Endothelial cell of umbilical vein (primary cell): ENCODE data around the gene RSL24D1. TPM values are rescaled to one million over a fixed set of nuclear protein-coding genes. Genes with fewer than 3 reads are reported as not detected.

Experiments used
- BruUV-seq: library from RNA; stranded (reverse); fragments of 400-500 nt; replicated peaks from 2 replicates; lab custom pipeline; 2021; lab: Mats Ljungman, UMichigan
- CTCF ChIA-PET: fragments of 300-600, 350-600 bp; sonication (Branson Sonifier 250); formaldehyde crosslinking; loops from one replicate; lab custom pipeline; 2021; ENCODE audit warnings: antibody characterized with exemption, inconsistent platforms; lab: Charles Lee
- POLR2A ChIA-PET: fragments of 300-600, 350-600 bp; sonication (Branson Sonifier 250); formaldehyde crosslinking; loops from one replicate; lab custom pipeline; 2021; ENCODE audit warnings: antibody characterized with exemption, inconsistent platforms; lab: Charles Lee
- DNase-seq: peaks from one replicate; pipeline ENCODE4 v3.0.0-alpha.2; 2011; ENCODE audit warnings: low read depth, low spot score
- FAIRE-seq: peaks from 2 replicates; lab custom pipeline; 2011; peaks lifted over from hg19 to GRCh38; lab: Jason Lieb, UNC
- H2AFZ ChIP-seq: 2 replicates; pipeline ENCODE4 v1.6.0; 2012; ENCODE audit warnings: low read depth, low read length, control low read depth, inconsistent platforms
- H3K27ac ChIP-seq: 2 replicates; pipeline ENCODE4 v1.5.1; 2011; ENCODE audit warnings: low read depth, mild to moderate bottlenecking, control low read depth, low read length, moderate library complexity; ENCODE audit not compliant: insufficient read depth
- H3K27me3 ChIP-seq, 2 experiments: 2 replicates each; pipeline versions ENCODE4 v1.6.0 to v1.6.1; 2011; ENCODE audit warnings: low read length in 2 of 2, mixed read lengths in 1 of 2; ENCODE audit not compliant: control insufficient read depth in 2 of 2, insufficient read depth in 2 of 2
- H3K36me3 ChIP-seq, 2 experiments: 2 replicates in 1 of 2; 3 replicates in 1 of 2; pipeline ENCODE4 v1.5.1; 2011; ENCODE audit warnings: low read length in 2 of 2, mild to moderate bottlenecking in 1 of 2, moderate library complexity in 1 of 2; ENCODE audit not compliant: control insufficient read depth in 2 of 2, insufficient read depth in 2 of 2; ENCODE audit errors: extremely low read depth in 1 of 2
- H3K4me1 ChIP-seq: 3 replicates; pipeline ENCODE4 v1.5.1; 2011; ENCODE audit warnings: mild to moderate bottlenecking, low read length; ENCODE audit not compliant: control insufficient read depth, insufficient read depth; ENCODE audit errors: extremely low read depth
- H3K4me2 ChIP-seq: 2 replicates; pipeline ENCODE4 v1.6.1; 2011; ENCODE audit warnings: low read length, control low read depth, mixed read lengths; ENCODE audit not compliant: insufficient read depth
- H3K4me3 ChIP-seq, 3 experiments: fragments of 200-600 bp in 1 of 3; sonication (generic), shearing (Covaris generic) in 1 of 3; replicated peaks in 1 of 3; 2 replicates each; pipeline ENCODE4 v1.5.1; 2011 to 2016; ENCODE audit warnings: control low read depth in 3 of 3, low read length in 3 of 3, mild to moderate bottlenecking in 2 of 3, inconsistent platforms in 1 of 3, low read depth in 1 of 3, moderate library complexity in 1 of 3; ENCODE audit not compliant: insufficient read depth in 1 of 3
- H3K79me2 ChIP-seq: 2 replicates; pipeline ENCODE4 v1.6.0; 2012; ENCODE audit warnings: low read length, inconsistent platforms; ENCODE audit not compliant: control insufficient read depth, insufficient read depth
- H3K9ac ChIP-seq: replicated peaks from 2 replicates; pipeline ENCODE3; 2011; ENCODE audit warnings: low read length, control low read depth; ENCODE audit not compliant: insufficient read depth; ENCODE audit errors: extremely low read depth
- H3K9me1 ChIP-seq: replicated peaks from 3 replicates; pipeline ENCODE4 v1.6.0; 2011; ENCODE audit warnings: mild to moderate bottlenecking, low read length; ENCODE audit not compliant: control insufficient read depth, insufficient read depth; ENCODE audit errors: extremely low read depth
- H3K9me3 ChIP-seq: replicated peaks from 2 replicates; pipeline ENCODE4 v1.5.1; 2012; ENCODE audit warnings: low read length, inconsistent platforms; ENCODE audit not compliant: control insufficient read depth, insufficient read depth
- H4K20me1 ChIP-seq: replicated peaks from 2 replicates; pipeline ENCODE3; 2011; ENCODE audit warnings: mild to moderate bottlenecking, low read length; ENCODE audit not compliant: control insufficient read depth, insufficient read depth; ENCODE audit errors: extremely low read depth
- CTCF ChIP-seq, 2 donors: IDR thresholded peaks; 1 replicate in 1 of 2; 2 replicates in 1 of 2; pipeline ENCODE4 v1.5.1; 2011; ENCODE audit warnings: low read length in 2 of 2, mild to moderate bottlenecking in 2 of 2, moderate library complexity in 2 of 2, control low read depth in 1 of 2, inconsistent platforms in 1 of 2, low read depth in 1 of 2; ENCODE audit not compliant: insufficient read depth in 1 of 2; ENCODE audit errors: extremely low read depth in 1 of 2
- EZH2 ChIP-seq: IDR thresholded peaks from 2 replicates; pipeline ENCODE4 v1.6.1; 2012; ENCODE audit warnings: borderline replicate concordance, low read depth, mild to moderate bottlenecking, moderate library complexity, low read length, inconsistent platforms; ENCODE audit not compliant: severe bottlenecking
- FOS ChIP-seq: IDR thresholded peaks from 2 replicates; pipeline ENCODE4 v1.6.1; 2011; ENCODE audit warnings: mild to moderate bottlenecking, low read length, moderate library complexity, borderline replicate concordance; ENCODE audit not compliant: insufficient read depth
- GATA2 ChIP-seq: IDR thresholded peaks from 2 replicates; pipeline ENCODE4 v1.7.0; 2011; ENCODE audit warnings: low read depth, mild to moderate bottlenecking, moderate library complexity, mixed read lengths, low read length; ENCODE audit not compliant: insufficient read length, insufficient read depth
- JUN ChIP-seq: IDR thresholded peaks from 2 replicates; pipeline ENCODE4 v1.6.1; 2011; ENCODE audit warnings: borderline replicate concordance, low read depth; ENCODE audit not compliant: insufficient read length, insufficient read depth
- MAX ChIP-seq: IDR thresholded peaks from 2 replicates; pipeline ENCODE4 v1.6.1; 2011; ENCODE audit not compliant: insufficient read depth, insufficient read length
- MYC ChIP-seq: IDR thresholded peaks from one replicate; pipeline ENCODE4 v1.6.1; 2011; ENCODE audit warnings: mild to moderate bottlenecking, low read depth, low read length
- POLR2A ChIP-seq: IDR thresholded peaks from 2 replicates; pipeline ENCODE4 v1.6.1; 2012; ENCODE audit warnings: low read depth, mild to moderate bottlenecking, control low read depth, low read length
- POLR2AphosphoS5 ChIP-seq: IDR thresholded peaks from 2 replicates; pipeline ENCODE4 v1.6.1; 2012; ENCODE audit warnings: low read depth, mild to moderate bottlenecking, control low read depth, low read length, moderate library complexity; ENCODE audit not compliant: insufficient read depth
- dilution Hi-C: fragments of 300-500 bp; cut with MboI; formaldehyde crosslinking; loops from one replicate; pipeline ENCODE4 v1.15.0; 2019; ENCODE audit warnings: low sequenced_read_pairs; ENCODE audit not compliant: extremely low pct_ligation_motif_present
- intact Hi-C: fragments of 100-400 bp; cut with micrococcal nuclease; formaldehyde crosslinking; loops from one replicate; pipeline ENCODE4 v1.10.0; 2022
- polyA plus RNA-seq, 4 experiments: library from polyadenylated mRNA; depleted of rRNA in 3 of 4; stranded (reverse) in 3 of 4; unstranded in 1 of 4; fragments of >200 nt; gene quantifications; 2 replicates each; pipeline versions ENCODE4 v1.2.1 to v1.2.3, GENCODE V29; 2011 to 2012; ENCODE audit warnings: missing spikeins in 1 of 4
- total RNA-seq: library from RNA; stranded (reverse); gene quantifications from 2 replicates; pipeline ENCODE4 v1.2.3, GENCODE V29; 2021

Gene RSL24D1
- total and polyA plus RNA-seq, 2 donors (not counting 3 experiments of a cell fraction or from before 2014, with no cell fraction given): 18.4 to 60.0 TPM

GRCh38 chr15:55198706-55199105, 2.0 kb upstream of the RSL24D1 start:
- no peaks in the 10 kb centered on the region for H3K9me3 ChIP-seq
- ChIA-PET CTCF (interaction anchor here (2.2 to 2.4 kb wide), 2 partner anchors 18 to 236 kb away, joined by 6 to 12 read pairs; no protein-coding TSS in a partner anchor), POLR2A (no interaction called here)
- BruUV-seq: no TSS peak
- dilution Hi-C loops (no loop called here), intact Hi-C loops (no loop called here)
- no peak for TF ChIP-seq POLR2A
- no peak for TF ChIP-seq FOS
- no peak for TF ChIP-seq JUN
- TF ChIP-seq POLR2AphosphoS5: no peak
- TF ChIP-seq CTCF (IDR thresholded peaks at IDR 0.05; ENCODE audit: extremely low read depth in 1 of 2, insufficient read depth in 1 of 2, low read depth in 1 of 2, low read length in 2 of 2): no peak
- TF ChIP-seq EZH2: no peak
- TF ChIP-seq MAX: no peak
- no peak for TF ChIP-seq MYC
- no peak for TF ChIP-seq GATA2
- no peak overlapping the region for H3K4me3 ChIP-seq
- no peaks in the 10 kb centered on the region for H4K20me1 ChIP-seq
- no peak overlapping the region for H3K4me2 ChIP-seq
- peaks cover 16% of the 10 kb centered on the region for H3K4me1 ChIP-seq
- peaks cover 30% of the 10 kb centered on the region for H3K79me2 ChIP-seq
- H3K27ac ChIP-seq: no peak overlapping the region
- no peak overlapping the region for H2AFZ ChIP-seq
- no peaks in the 10 kb centered on the region for H3K27me3 ChIP-seq
- FAIRE-seq (no peak), DNase-seq (no peak)
- no peaks in the 10 kb centered on the region for H3K36me3 ChIP-seq
- no peaks in the 10 kb centered on the region for H3K9me1 ChIP-seq
- no peak overlapping the region for H3K9ac ChIP-seq
